Left lung (tissue), 10 donors: ENCODE data around the gene NAP1L4. TPM values are rescaled to one million over a fixed set of nuclear protein-coding genes. Genes with fewer than 3 reads are reported as not detected.

ENCODE experiments used
- ATAC-seq: fragments of 200-7000 bp; cut with Tn5 transposase; one replicate; pipeline ENCODE4 v1.9.1; 2020; ENCODE audit warnings: moderate library complexity
- DNase-seq, 4 donors: peaks; one replicate each; pipeline ENCODE4 v3.0.0-alpha.2; 2013 to 2020
- H3K27ac ChIP-seq, 2 donors: fragments of 200-600 bp; sonication (generic) in 1 of 2; one replicate each; pipeline versions ENCODE4 v1.5.0 to v1.8.0; 2020 to 2021
- H3K27me3 ChIP-seq, 2 donors: fragments of 200-600 bp; sonication (generic) in 1 of 2; one replicate each; pipeline versions ENCODE4 v1.5.0 to v1.8.0; 2020 to 2021
- H3K36me3 ChIP-seq, 2 donors: fragments of 200-600 bp; sonication (generic) in 1 of 2; one replicate each; pipeline versions ENCODE4 v1.5.0 to v1.8.0; 2020 to 2021
- H3K4me1 ChIP-seq, 2 donors: fragments of 200-600 bp; one replicate each; pipeline ENCODE4 v1.8.0; 2021
- H3K4me3 ChIP-seq, 2 donors: fragments of 200-600 bp; sonication (generic) in 1 of 2; one replicate each; pipeline versions ENCODE4 v1.5.0 to v1.8.0; 2020 to 2021; ENCODE audit warnings: mild to moderate bottlenecking in 1 of 2
- H3K9me3 ChIP-seq, 2 donors: fragments of 200-600 bp; sonication (generic) in 1 of 2; one replicate each; pipeline versions ENCODE4 v1.5.0 to v1.8.0; 2020 to 2021
- intact Hi-C, 2 donors: fragments of 100-400 bp; cut with DNase I; formaldehyde crosslinking; loops; one replicate each; pipeline versions ENCODE4 v1.11.2 to v1.14.2; 2022
- polyA plus RNA-seq, 6 donors: library from polyadenylated mRNA; unstranded; fragments of 120-200 nt; gene quantifications; one replicate each; pipeline ENCODE4 v1.2.1, GENCODE V29; 2013; ENCODE audit not compliant: insufficient read length in 6 of 6
- total RNA-seq, 2 donors: library from RNA; stranded (reverse); fragmentation: NEBNext Ultra II Directional; extraction: Animal tissue kit (Norgen Biotek cat#: 25700); gene quantifications; one replicate each; pipeline ENCODE4 v1.2.1, GENCODE V29; 2021
- TF ChIP-seq, protein P1 (sequence below), 2 donors: fragments of 200-600 bp; sonication (generic) in 1 of 2; IDR thresholded peaks; one replicate each; pipeline versions ENCODE4 v1.5.0 to v1.8.0; 2021; ENCODE audit warnings: antibody characterized with exemption in 2 of 2
- donor health status: DM: no; HTN: yes; CAD: no.
- donor health status: DM: no; HTN: no; CAD: no.

NAP1L4 gene
- total and polyA plus RNA-seq, 8 donors, result 101 to 204 (median 180) TPM

DNA sequence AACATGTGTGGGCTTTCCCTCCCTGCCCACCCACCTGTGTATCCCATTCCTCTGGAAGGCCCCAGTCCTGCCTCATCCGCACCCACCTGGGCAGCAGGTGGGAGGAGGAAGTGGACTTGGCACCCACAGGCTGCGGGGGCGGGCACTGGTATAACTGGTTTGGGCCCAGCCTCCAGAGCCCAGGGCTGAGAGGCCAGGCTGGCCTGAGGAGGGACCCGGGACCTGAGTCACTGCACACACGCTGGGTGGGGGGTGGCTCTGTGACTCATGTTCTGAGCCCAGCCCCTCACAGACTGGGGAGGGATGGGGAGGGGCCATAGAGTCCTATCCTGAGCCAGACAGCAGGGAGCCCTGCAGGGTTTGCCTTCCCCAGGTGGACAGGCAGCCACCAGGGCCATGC lies 79.6 kb downstream of the NAP1L4 start:
- peaks cover 9 to 11% of the 10 kb centered on the region in 2 donors for H3K4me1 ChIP-seq
- H3K9me3 ChIP-seq, result no peaks in the 10 kb centered on the region
- peak; percentile 36 to 94 (median 90) for DNase-seq
- intact Hi-C loops, result no loop called here
- TF ChIP-seq, protein P1, sequence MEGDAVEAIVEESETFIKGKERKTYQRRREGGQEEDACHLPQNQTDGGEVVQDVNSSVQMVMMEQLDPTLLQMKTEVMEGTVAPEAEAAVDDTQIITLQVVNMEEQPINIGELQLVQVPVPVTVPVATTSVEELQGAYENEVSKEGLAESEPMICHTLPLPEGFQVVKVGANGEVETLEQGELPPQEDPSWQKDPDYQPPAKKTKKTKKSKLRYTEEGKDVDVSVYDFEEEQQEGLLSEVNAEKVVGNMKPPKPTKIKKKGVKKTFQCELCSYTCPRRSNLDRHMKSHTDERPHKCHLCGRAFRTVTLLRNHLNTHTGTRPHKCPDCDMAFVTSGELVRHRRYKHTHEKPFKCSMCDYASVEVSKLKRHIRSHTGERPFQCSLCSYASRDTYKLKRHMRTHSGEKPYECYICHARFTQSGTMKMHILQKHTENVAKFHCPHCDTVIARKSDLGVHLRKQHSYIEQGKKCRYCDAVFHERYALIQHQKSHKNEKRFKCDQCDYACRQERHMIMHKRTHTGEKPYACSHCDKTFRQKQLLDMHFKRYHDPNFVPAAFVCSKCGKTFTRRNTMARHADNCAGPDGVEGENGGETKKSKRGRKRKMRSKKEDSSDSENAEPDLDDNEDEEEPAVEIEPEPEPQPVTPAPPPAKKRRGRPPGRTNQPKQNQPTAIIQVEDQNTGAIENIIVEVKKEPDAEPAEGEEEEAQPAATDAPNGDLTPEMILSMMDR (IDR thresholded peaks at IDR 0.05), result no peak
- no peak overlapping the region for H3K4me3 ChIP-seq
- peaks cover 0 to 13% of the 10 kb centered on the region in 2 donors for H3K27me3 ChIP-seq
- no peaks in the 10 kb centered on the region for H3K36me3 ChIP-seq
- ATAC-seq, result peak; percentile 95
- H3K27ac ChIP-seq, result peak overlapping the region; percentile 55 to 77

DNA sequence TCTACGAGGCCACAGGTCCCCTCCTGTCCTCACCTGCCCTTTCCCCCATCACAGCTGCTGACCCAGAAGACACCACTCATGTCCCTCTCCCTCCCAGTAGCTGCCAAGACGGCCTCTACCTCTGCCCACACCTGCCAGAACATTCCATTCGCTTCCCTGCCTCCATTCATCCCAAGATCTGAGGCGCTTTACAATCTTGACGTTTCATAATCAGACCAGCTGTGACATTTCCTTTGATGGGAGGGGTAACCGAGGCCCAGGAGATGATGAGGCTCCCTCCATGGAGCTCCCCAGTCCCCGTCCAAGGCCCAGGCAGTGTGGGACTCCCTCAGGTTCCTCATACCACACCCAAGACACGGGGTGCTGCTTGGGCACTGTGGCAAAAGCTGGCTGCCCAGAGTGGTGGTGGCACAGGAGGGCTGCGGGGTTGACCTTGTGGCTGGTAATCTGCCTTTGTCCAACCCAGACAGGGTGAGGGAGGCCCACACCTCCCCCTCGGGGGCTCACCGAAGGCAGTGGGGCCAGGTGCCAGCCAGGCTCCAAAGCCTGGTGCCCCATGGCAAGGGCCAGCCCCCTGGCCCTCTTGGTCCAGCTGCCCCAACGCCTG lies 80.2 kb downstream of the NAP1L4 start:
- TF ChIP-seq, protein P1 (IDR thresholded peaks at IDR 0.05), result no peak
- ATAC-seq (peak; percentile 3), DNase-seq (no peak)
- H3K4me1 ChIP-seq, result peaks cover 9 to 11% of the 10 kb centered on the region in 2 donors
- no peaks in the 10 kb centered on the region for H3K36me3 ChIP-seq
- no peaks in the 10 kb centered on the region for H3K9me3 ChIP-seq
- H3K27ac ChIP-seq, result peak overlapping the region; percentile 50 to 77
- H3K27me3 ChIP-seq, result peaks cover 0 to 13% of the 10 kb centered on the region in 2 donors
- intact Hi-C loops, result no loop called here
- H3K4me3 ChIP-seq, result no peak overlapping the region

DNA sequence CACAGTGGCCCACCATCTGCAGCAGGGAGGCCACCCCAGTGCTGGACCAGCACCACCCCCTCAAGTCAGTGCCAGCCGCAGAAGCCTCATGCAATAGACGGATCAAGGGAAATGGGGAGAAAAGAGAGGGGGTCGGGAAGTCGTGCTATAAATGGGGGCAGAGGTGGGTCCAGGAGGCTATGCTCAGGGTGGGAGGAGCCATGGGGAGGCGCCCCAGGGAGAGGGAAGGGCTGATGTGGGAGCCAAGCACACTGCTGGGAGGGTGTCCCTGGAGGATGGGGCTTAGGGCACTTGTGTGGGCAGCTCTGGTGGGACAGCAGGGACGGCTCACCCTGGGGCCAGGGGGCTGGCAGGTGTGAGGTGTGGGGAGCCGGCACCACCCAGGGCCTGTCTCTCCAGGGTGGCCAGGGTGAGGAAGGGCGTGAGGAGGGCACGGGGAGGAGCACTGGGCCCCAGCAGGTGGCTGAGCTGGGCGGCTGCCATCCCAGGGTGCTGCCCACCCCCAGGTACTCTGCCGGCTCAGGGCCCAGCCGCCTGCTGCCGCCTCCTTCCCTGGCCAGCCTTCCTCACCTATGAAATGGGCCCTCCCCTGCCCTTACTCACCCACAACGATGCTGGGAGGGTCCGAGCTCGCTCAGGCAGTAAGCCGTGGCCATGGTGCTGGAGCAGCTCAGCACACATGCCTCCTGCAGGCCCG lies 80.9 kb downstream of the NAP1L4 start:
- DNase-seq (no peak), ATAC-seq (no peak)
- intact Hi-C loops, result no loop called here
- Histone ChIP-seq H3K27me3 (peaks cover 0 to 13% of the 10 kb centered on the region in 2 donors), H3K9me3 (no peaks in the 10 kb centered on the region), H3K27ac (peak overlapping the region in 1 of 2 donors; percentile 77), H3K4me3 (no peak overlapping the region), H3K4me1 (peaks cover 9 to 11% of the 10 kb centered on the region in 2 donors), H3K36me3 (no peaks in the 10 kb centered on the region)
- TF ChIP-seq, protein P1 (IDR thresholded peaks at IDR 0.05), result no peak

DNA sequence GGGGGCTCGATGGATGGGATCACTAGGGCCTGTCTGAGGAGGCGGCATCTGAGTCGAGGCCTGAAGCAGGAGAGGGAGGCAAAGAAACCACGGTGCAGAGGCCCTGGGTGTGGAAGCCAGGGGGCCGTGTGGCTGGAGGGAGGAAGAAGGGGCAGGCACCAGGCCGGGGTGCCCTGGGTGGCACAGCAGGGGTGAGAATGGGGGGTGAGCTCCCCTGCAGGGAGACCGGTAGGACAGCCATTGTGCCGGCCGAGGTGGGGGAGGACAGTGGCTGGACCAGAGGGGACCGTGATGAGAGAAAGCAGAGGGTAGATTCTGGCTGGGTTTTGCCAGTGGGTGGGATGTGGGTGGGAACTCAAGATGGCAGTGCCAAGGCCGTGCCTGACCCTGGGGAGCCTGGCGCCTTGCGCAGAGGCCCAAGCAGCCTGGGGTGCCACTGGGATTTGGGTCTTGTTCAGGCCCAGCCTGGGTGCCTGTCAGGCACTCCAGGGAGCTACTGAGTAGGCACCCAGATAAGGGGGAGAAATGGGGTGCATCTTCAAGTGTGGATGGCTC lies 81.7 kb downstream of the NAP1L4 start:
- no peak overlapping the region for H3K4me3 ChIP-seq
- DNase-seq (no peak), ATAC-seq (no peak)
- H3K9me3 ChIP-seq, result no peaks in the 10 kb centered on the region
- H3K27me3 ChIP-seq, result peaks cover 0 to 13% of the 10 kb centered on the region in 2 donors
- intact Hi-C loops, result no loop called here
- peaks cover 9 to 11% of the 10 kb centered on the region in 2 donors for H3K4me1 ChIP-seq
- TF ChIP-seq, protein P1 (IDR thresholded peaks at IDR 0.05), result no peak
- no peak overlapping the region for H3K27ac ChIP-seq
- no peaks in the 10 kb centered on the region for H3K36me3 ChIP-seq
